Fibroblast of lung (primary cell): ENCODE results near the gene KDM2B.

Experiments used
- EZH2 ChIP-seq: IDR thresholded peaks from 2 replicates; pipeline ENCODE4 v1.5.1; 2012; ENCODE audit warnings: low read length, control low read depth, mild to moderate bottlenecking; ENCODE audit errors: missing control alignments
- TF ChIP-seq, protein P1 (sequence below), 2 donors: IDR thresholded peaks in 1 of 2; conservative IDR thresholded peaks in 1 of 2; 1 replicate in 1 of 2; 2 replicates in 1 of 2; pipeline ENCODE4 v1.5.1; 2011 to 2012; ENCODE audit warnings: low read length in 2 of 2, control low read depth in 1 of 2, inconsistent platforms in 1 of 2, low read depth in 1 of 2, mild to moderate bottlenecking in 1 of 2

DNA sequence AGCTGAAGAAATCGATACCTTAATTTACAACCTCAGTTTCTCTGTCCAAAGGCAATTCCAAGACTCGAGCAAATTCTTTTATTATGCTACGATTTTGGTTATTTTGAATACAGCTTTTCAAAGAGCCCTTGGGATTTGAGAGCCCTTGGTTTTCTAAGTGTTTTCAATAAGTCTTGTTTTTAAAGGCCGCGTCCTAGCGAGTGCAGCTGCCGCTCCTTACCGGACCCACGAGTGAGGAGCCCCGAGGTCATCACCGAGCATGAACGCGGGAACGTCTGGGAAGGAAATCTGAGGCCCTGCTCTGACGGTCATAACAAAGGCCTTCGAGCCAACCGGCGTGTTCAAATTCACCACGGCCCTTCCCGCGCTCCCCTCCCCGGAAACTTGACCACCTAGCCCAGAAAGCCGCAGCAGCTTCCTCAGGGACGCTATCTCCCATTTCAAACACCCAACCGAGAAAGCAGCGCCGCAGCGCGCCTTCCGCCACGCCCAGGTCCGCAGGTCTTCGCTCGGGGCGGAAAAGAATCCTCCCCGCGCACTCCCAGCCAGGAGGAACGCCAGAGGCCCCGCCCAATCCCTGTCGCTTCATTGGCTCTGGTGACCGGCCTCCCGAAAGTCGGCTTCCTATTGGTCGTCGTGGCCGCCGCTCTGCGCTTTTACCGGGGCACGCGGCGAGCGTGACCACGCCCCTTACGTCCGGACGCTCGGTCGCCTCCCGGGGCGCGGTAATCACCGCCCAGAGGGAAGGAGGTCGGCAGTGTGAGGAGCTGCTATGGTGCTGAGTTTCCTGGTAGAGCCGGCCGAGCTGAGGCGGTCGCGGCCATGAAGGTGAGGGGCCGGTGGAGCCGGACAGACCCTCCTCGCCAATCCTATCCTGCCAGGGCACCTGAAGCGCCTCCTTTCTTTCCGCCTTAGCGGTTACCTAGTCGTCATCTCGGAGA lies 181.2 kb downstream of the KDM2B start, which contains the start of gene RNF34:
- TF ChIP-seq, protein P1, sequence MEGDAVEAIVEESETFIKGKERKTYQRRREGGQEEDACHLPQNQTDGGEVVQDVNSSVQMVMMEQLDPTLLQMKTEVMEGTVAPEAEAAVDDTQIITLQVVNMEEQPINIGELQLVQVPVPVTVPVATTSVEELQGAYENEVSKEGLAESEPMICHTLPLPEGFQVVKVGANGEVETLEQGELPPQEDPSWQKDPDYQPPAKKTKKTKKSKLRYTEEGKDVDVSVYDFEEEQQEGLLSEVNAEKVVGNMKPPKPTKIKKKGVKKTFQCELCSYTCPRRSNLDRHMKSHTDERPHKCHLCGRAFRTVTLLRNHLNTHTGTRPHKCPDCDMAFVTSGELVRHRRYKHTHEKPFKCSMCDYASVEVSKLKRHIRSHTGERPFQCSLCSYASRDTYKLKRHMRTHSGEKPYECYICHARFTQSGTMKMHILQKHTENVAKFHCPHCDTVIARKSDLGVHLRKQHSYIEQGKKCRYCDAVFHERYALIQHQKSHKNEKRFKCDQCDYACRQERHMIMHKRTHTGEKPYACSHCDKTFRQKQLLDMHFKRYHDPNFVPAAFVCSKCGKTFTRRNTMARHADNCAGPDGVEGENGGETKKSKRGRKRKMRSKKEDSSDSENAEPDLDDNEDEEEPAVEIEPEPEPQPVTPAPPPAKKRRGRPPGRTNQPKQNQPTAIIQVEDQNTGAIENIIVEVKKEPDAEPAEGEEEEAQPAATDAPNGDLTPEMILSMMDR (conservative IDR thresholded peaks at IDR 0.05 in 1 of 2, IDR thresholded peaks at IDR 0.05 in 1 of 2; ENCODE audit: low read depth in 1 of 2, low read length in 2 of 2): no peak
- no peak for TF ChIP-seq EZH2
